Stimulated activated CD8-positive, alpha-beta memory T cell treated with anti-CD3 and anti-CD28 coated beads, Interleukin-15, amount 100 ng/mL, for 1 hour (primary cell): ENCODE data around the gene NOC4L.

ENCODE experiments used
- DNase-seq: peaks from one replicate; pipeline ENCODE4 v3.0.0-alpha.2; 2020; ENCODE audit warnings: low read depth

Gene NOC4L

DNA sequence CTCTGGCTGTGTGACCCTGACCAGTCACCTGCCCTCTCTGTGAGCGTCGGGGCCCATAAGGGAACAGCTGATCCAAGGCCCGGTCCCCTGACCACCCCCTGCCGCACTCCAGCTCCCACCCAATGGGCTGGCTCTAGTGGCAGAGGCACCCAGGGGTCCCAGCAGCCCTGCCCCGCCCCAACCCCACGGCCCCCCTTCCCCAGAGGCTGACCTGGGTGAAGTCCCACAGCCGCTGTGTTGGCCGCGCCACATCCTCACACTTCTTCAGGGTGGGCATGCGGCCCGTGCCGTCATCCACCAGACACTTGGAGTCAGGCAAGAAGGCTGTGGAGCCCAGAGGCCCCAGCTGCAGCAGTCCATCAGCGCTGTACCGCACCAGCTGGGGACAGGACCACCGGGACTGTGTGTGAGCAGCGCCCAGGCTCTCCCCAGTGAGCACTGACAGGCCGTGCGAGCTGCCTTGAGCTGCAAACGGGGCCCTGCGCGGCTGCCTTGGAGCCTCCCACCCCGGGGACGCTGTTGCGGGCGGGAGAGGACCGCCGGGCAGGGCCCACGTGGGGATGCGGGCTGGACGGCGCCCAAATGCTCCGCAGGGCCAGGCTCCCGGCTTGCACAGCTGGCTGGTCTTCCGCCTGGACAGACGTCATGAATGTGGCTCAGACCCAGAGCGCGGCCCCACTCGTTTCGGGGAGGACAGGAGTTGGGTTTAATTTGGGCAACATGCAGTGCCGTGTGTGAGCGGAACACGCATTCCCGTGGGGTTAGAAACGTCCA lies 53.5 kb downstream of the NOC4L start:
- no peak for DNase-seq

DNA sequence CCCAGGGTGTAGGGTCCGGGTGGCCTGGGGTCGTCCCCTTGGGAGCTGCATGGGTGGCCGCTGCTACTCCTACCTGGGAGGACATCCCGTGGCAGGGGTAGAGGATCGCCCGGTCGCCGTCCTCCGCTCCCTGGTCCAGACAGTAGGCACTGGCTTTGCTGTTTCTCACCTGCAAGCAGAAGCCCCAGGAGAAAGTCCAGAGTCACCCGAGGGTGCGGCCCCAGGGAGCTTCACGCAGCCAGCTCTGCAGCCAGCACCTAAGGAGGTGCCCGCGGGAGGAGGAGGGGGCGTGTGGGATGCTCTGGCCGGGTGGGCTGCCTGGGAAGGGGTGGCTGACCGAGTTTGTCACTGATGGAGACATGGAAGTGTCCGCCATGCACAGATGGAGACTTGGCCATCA lies 54.8 kb downstream of the NOC4L start:
- DNase-seq = no peak

DNA sequence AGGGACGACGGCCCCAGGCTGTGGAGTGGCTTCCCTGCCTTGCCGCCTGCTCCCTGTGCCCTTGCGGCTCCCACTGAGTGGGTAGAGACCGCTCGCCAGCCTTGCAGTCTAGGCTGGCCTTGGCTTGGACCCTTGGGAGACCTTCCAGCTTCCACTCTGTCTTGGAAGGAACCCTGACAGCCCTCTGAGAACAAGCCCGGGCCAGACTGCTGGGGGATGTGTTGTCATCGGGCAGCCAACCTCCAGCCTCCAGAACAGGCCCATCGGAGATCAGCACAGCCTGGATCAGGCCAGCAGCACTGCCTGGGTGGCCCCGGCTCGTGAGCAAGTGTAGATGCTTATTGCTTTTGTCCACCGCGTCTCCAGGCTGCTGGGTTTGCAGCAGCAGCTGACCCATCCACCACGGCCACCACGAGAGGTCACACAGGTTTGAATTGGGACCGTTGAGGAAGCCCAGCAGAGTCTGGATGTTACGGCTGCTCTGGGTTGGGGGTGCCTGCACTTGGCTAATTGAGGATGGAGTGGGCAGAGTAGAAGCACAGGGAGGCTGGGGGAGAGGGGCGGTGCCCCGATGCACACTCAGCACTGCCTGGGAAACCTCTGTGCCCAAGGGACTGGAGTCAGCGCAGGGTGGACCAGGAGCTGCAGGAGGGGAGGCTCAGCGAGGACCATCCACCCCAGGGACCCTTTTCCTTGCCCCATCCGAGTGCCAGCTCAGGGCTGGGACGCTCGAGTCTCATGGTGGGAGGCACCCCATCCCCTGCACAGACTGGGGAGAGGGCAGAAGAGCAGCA lies 55.5 kb downstream of the NOC4L start:
- DNase-seq = no peak

- no peak for DNase-seq
These were observed 56.5 kb downstream of the NOC4L start for GRCh38 chr12:132200800-132201199.

- DNase-seq = no peak
These were observed 57.3 kb downstream of the NOC4L start for GRCh38 chr12:132201391-132202120.
